ENCODE data around the gene GUCA2B.

Gene GUCA2B

GRCh38 chr1:42178249-42178648 is 25.0 kb downstream of the GUCA2B start:
- H3K4me3 ChIP-seq (ENCODE audit: low read depth, low read length) = no peak overlapping the region
- TF ChIP-seq, protein P1, sequence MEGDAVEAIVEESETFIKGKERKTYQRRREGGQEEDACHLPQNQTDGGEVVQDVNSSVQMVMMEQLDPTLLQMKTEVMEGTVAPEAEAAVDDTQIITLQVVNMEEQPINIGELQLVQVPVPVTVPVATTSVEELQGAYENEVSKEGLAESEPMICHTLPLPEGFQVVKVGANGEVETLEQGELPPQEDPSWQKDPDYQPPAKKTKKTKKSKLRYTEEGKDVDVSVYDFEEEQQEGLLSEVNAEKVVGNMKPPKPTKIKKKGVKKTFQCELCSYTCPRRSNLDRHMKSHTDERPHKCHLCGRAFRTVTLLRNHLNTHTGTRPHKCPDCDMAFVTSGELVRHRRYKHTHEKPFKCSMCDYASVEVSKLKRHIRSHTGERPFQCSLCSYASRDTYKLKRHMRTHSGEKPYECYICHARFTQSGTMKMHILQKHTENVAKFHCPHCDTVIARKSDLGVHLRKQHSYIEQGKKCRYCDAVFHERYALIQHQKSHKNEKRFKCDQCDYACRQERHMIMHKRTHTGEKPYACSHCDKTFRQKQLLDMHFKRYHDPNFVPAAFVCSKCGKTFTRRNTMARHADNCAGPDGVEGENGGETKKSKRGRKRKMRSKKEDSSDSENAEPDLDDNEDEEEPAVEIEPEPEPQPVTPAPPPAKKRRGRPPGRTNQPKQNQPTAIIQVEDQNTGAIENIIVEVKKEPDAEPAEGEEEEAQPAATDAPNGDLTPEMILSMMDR (IDR thresholded peaks at IDR 0.05; ENCODE audit: borderline replicate concordance, insufficient read depth, low read depth, low read length) = no peak

DNA sequence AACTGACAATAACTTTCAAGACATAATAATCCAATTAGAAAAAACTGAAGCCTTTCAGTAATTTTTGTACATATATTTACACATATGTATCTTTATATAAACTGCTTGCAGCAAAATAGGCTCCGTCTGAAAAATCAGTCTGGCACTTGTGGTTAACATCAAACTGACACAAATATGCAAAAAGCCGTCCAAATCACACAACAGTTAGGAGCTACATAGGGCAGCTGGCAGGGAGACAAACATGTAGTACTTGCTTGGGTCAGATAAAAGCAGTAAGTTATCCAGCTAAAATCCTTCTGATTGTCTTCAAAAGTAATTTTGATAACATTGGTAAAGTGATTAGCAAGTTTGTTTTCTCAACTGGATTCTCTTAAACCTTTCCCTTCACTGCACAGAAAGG is 26.1 kb downstream of the GUCA2B start:
- TF ChIP-seq, protein P1 (IDR thresholded peaks at IDR 0.05; ENCODE audit: borderline replicate concordance, insufficient read depth, low read depth, low read length) = no peak
- no peak overlapping the region for H3K4me3 ChIP-seq (ENCODE audit: low read depth, low read length)

DNA sequence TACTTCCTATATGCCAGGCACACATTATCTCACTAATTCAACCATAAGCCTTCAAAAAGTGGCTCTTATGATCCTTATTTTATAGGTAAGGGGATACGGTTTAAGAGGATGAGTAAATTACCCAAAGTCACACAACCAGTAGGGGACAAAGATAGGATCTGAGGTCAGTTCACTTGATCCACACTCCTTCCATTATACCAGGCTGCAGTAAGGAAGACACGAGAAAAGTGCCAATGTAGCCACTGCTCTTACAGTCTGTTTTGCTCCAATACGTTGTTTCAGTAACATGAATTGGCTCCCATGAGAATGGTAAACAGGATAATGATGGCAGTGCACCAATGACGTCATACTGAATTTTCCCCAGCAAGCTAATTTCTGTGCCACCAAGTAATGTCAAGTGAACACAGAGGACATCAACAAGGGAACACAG is 26.7 kb downstream of the GUCA2B start:
- H3K4me3 ChIP-seq (ENCODE audit: low read depth, low read length) = no peak overlapping the region
- TF ChIP-seq, protein P1 (IDR thresholded peaks at IDR 0.05; ENCODE audit: borderline replicate concordance, insufficient read depth, low read depth, low read length) = no peak

DNA sequence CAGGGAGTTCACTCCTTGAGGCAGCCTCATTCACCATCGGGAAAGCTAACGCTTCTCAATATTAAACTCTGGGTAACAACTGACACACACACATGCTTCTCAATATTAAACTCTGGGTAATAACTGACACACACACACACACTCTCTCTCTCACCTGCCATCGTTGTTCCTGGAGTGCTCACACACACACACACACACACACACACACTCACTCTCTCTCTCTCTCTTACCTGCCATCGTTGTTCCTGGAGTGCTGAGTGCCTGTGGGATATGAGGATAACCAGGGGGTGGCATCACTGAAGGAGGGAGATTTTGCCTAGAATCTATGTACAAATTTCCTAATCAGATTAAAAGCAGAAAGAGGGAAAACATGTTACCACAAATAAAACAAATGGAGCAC is 28.5 kb downstream of the GUCA2B start:
- no peak overlapping the region for H3K4me3 ChIP-seq (ENCODE audit: low read depth, low read length)
- TF ChIP-seq, protein P1 (IDR thresholded peaks at IDR 0.05; ENCODE audit: borderline replicate concordance, insufficient read depth, low read depth, low read length) = no peak

DNA sequence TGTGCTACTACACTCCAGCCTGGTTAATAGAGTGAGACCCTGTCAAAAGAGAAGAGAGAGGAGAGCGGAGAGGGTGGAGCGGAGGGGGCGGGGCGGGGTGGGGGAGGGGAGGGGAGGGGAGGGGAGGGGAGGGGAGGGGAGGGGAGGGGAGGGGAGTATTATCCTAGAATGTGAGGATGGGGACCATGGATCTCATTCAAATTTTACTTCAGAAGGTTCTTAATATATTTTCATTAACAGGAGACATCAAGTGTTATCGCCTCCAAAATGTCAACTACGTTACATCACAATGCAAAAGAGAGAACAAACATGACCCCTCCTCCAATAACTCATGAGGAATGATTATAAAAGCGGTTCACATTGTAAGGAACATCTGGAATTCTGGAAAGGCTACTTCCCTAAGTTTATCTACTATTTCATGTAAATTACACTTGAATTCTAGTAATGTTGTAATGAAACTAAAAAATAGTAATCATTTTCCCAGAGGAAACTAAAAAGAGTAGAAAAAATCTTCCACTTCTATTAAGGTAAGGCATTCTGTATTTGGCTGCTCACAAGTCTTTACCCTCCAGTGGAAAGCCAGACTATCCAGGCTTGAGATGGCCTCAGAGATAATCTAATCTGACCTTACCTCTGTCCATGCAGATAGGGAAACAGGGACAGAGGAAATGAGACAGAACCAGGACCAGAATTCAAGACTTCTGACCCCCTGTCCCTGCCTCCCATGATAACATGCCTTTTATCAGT is 30.2 kb downstream of the GUCA2B start:
- no peak overlapping the region for H3K4me3 ChIP-seq (ENCODE audit: low read depth, low read length)
- TF ChIP-seq, protein P1 (IDR thresholded peaks at IDR 0.05; ENCODE audit: borderline replicate concordance, insufficient read depth, low read depth, low read length) = no peak

DNA sequence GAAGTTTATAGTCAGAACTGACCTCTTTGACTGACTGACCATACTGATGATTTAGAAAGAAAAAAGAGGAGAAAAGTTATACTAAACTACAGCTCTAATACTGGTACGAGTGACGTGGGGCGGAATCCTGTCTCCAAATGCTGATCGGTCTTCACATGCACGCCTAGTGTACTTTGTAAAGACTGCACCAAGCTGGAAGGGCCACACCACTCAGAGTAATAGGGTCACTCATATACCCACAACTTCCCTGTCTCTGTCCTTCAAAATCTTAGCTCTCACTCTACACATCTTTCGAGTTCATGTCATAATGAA is 30.7 kb downstream of the GUCA2B start:
- TF ChIP-seq, protein P1 (IDR thresholded peaks at IDR 0.05; ENCODE audit: borderline replicate concordance, insufficient read depth, low read depth, low read length) = no peak
- no peak overlapping the region for H3K4me3 ChIP-seq (ENCODE audit: low read depth, low read length)

DNA sequence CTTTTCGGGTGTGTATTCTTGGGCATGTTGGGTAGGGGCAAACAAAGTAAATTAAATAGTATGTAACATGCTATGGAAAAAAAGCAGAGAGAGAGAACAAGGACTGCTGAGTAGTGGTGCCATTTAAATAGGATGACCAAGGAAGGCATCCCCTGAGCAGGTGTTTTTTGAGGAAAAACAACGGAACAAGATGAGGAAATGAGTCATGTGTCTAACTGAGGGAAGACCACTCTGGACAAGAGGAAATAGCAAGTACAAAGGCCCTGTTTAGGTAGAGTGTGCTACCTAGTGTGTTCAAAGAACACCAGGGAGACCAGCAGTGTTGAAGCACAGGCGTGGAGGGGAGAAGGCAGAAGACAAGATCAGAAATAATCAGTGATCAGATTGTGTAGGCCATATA is 31.4 kb downstream of the GUCA2B start:
- TF ChIP-seq, protein P1 (IDR thresholded peaks at IDR 0.05; ENCODE audit: borderline replicate concordance, insufficient read depth, low read depth, low read length) = no peak
- H3K4me3 ChIP-seq (ENCODE audit: low read depth, low read length) = no peak overlapping the region
